A673 (cell line): ENCODE measurements around the gene CMTM3.

Source experiments
- EZH2 ChIP-seq: fragments of 200-600 bp; sonication (generic); IDR thresholded peaks from 2 replicates; pipeline ENCODE4 v1.6.1; 2017; ENCODE audit warnings: borderline replicate concordance, low read depth, mild to moderate bottlenecking, mixed read lengths, antibody characterized with exemption, low read length; ENCODE audit not compliant: poor library complexity, severe bottlenecking
- TF ChIP-seq, protein P1 (sequence below): fragments of 300-800, 200-600 bp; sonication (generic); conservative IDR thresholded peaks from 2 replicates; pipeline ENCODE4 v1.5.1; 2017; ENCODE audit warnings: low read depth, mild to moderate bottlenecking, antibody characterized with exemption, low read length, moderate library complexity, mixed read lengths

DNA sequence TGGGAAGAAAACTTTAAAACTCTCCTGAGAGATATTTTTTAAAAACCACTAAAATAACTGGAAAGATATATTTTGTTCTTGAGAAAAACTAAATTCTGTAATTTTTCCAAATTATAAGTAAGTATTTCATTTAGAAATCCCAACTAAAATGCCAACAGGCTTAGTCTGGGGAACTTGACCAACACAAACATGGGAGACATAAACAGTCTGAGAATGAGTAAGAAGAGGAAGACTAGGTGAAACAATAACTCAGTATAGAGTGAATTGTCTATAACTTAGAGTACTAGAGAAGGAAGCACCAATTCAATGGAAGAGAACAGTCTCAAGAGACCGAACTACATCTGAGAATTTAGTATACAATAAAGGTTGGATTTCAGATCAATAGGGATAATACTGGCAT is 35.4 kb upstream of the CMTM3 start:
- TF ChIP-seq, protein P1, sequence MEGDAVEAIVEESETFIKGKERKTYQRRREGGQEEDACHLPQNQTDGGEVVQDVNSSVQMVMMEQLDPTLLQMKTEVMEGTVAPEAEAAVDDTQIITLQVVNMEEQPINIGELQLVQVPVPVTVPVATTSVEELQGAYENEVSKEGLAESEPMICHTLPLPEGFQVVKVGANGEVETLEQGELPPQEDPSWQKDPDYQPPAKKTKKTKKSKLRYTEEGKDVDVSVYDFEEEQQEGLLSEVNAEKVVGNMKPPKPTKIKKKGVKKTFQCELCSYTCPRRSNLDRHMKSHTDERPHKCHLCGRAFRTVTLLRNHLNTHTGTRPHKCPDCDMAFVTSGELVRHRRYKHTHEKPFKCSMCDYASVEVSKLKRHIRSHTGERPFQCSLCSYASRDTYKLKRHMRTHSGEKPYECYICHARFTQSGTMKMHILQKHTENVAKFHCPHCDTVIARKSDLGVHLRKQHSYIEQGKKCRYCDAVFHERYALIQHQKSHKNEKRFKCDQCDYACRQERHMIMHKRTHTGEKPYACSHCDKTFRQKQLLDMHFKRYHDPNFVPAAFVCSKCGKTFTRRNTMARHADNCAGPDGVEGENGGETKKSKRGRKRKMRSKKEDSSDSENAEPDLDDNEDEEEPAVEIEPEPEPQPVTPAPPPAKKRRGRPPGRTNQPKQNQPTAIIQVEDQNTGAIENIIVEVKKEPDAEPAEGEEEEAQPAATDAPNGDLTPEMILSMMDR, result no peak
- TF ChIP-seq EZH2, result no peak
